ENCODE data around the gene COA5. TPM values are rescaled to one million over a fixed set of nuclear protein-coding genes. Genes with fewer than 3 reads are reported as not detected.

The COA5 gene
- total RNA-seq (2014; rRNA removed; shearing (Covaris generic)) = 45.0 and 46.4 TPM in 2 replicates
- polyA plus RNA-seq (2015; cell fraction: cytosol; rRNA removed) = 23.2 and 41.5 TPM in 2 replicates
- 181 and 231 TPM in 2 replicates for polyA plus RNA-seq (2015; cell fraction: nucleus; rRNA removed)

GRCh38 chr2:98608116-98608961 is at the start of gene COA5, which contains the start of gene UNC50:
TSS of gene COA5 (minus strand) at chr2:98608512. CDS start at chr2:98608405, 107 bp downstream.
TSS of gene UNC50 (plus strand) at chr2:98608589. CDS start at chr2:98609760, 1,171 bp downstream.
- DNase-seq (ENCODE audit: low read depth, low spot score) = peak; percentile 82
- in situ Hi-C loops (cut with HindIII; ENCODE audit: low pct_unique_long_range_greater_than_20kb, low sequenced_read_pairs) = no loop called here

- DNase-seq (ENCODE audit: low read depth, low spot score) = no peak
- in situ Hi-C loops (cut with HindIII; ENCODE audit: low pct_unique_long_range_greater_than_20kb, low sequenced_read_pairs) = no loop called here
These were observed 48.5 kb upstream of the COA5 start for GRCh38 chr2:98656800-98657199.

GRCh38 chr2:98654699-98655495 is 46.6 kb upstream of the COA5 start:
- in situ Hi-C loops (cut with HindIII; ENCODE audit: low pct_unique_long_range_greater_than_20kb, low sequenced_read_pairs) = no loop called here

GRCh38 chr2:98650998-98651397 is 42.7 kb upstream of the COA5 start:
- in situ Hi-C loops (cut with HindIII; ENCODE audit: low pct_unique_long_range_greater_than_20kb, low sequenced_read_pairs) = no loop called here
- DNase-seq (ENCODE audit: low read depth, low spot score) = no peak

More at GRCh38 chr2:98654699-98655495, 46.6 kb upstream of the COA5 start:
- DNase-seq (ENCODE audit: low read depth, low spot score) = no peak

- no peak for DNase-seq (ENCODE audit: low read depth, low spot score)
- in situ Hi-C loops (cut with HindIII; ENCODE audit: low pct_unique_long_range_greater_than_20kb, low sequenced_read_pairs) = no loop called here
These were observed 41.7 kb upstream of the COA5 start for GRCh38 chr2:98649992-98650375.

GRCh38 chr2:98649135-98649991 is 41.1 kb upstream of the COA5 start:
- in situ Hi-C loops (cut with HindIII; ENCODE audit: low pct_unique_long_range_greater_than_20kb, low sequenced_read_pairs) = no loop called here
- DNase-seq (ENCODE audit: low read depth, low spot score) = peak; percentile 87

- no peak for DNase-seq (ENCODE audit: low read depth, low spot score)
- in situ Hi-C loops (cut with HindIII; ENCODE audit: low pct_unique_long_range_greater_than_20kb, low sequenced_read_pairs) = no loop called here
These were observed 40.1 kb upstream of the COA5 start for GRCh38 chr2:98648451-98648850.

- DNase-seq (ENCODE audit: low read depth, low spot score) = peak; percentile 2
- in situ Hi-C loops (cut with HindIII; ENCODE audit: low pct_unique_long_range_greater_than_20kb, low sequenced_read_pairs) = no loop called here
These were observed 39.3 kb upstream of the COA5 start for GRCh38 chr2:98647636-98648035.

GRCh38 chr2:98643496-98644100 is 35.3 kb upstream of the COA5 start:
- in situ Hi-C loops (cut with HindIII; ENCODE audit: low pct_unique_long_range_greater_than_20kb, low sequenced_read_pairs) = no loop called here

GRCh38 chr2:98637401-98638147 is 29.3 kb upstream of the COA5 start:
- in situ Hi-C loops (cut with HindIII; ENCODE audit: low pct_unique_long_range_greater_than_20kb, low sequenced_read_pairs) = no loop called here
- no peak for DNase-seq (ENCODE audit: low read depth, low spot score)

More at GRCh38 chr2:98643496-98644100, 35.3 kb upstream of the COA5 start:
- no peak for DNase-seq (ENCODE audit: low read depth, low spot score)

- in situ Hi-C loops (cut with HindIII; ENCODE audit: low pct_unique_long_range_greater_than_20kb, low sequenced_read_pairs) = no loop called here
- peak; percentile 70 for DNase-seq (ENCODE audit: low read depth, low spot score)
These were observed 26.2 kb upstream of the COA5 start for GRCh38 chr2:98634406-98635092.

GRCh38 chr2:98632351-98632750 is 24.0 kb upstream of the COA5 start:
- DNase-seq (ENCODE audit: low read depth, low spot score) = no peak
- in situ Hi-C loops (cut with HindIII; ENCODE audit: low pct_unique_long_range_greater_than_20kb, low sequenced_read_pairs) = no loop called here

GRCh38 chr2:98623657-98624056 is 15.3 kb upstream of the COA5 start:
- DNase-seq (ENCODE audit: low read depth, low spot score) = no peak
- in situ Hi-C loops (cut with HindIII; ENCODE audit: low pct_unique_long_range_greater_than_20kb, low sequenced_read_pairs) = no loop called here

- DNase-seq (ENCODE audit: low read depth, low spot score) = no peak
- in situ Hi-C loops (cut with HindIII; ENCODE audit: low pct_unique_long_range_greater_than_20kb, low sequenced_read_pairs) = no loop called here
These were observed 8.8 kb upstream of the COA5 start for GRCh38 chr2:98617149-98617548.

- peak; percentile 36 for DNase-seq (ENCODE audit: low read depth, low spot score)
- in situ Hi-C loops (cut with HindIII; ENCODE audit: low pct_unique_long_range_greater_than_20kb, low sequenced_read_pairs) = no loop called here
These were observed 7.2 kb upstream of the COA5 start for GRCh38 chr2:98615481-98615880.

All from SK-MEL-5 (cell line).